GM21423 (cell line): ENCODE results near the gene NET1.

ENCODE experiments used
- ATAC-seq: cut with Tn5 transposase; IDR thresholded peaks from one replicate; pipeline ENCODE4 v1.9.1; 2021; ENCODE audit warnings: mild to moderate bottlenecking, moderate library complexity; ENCODE audit not compliant: unreplicated experiment

The NET1 gene

GRCh38 chr10:5479481-5480161 lies 67.3 kb downstream of the NET1 start:
- no peak for ATAC-seq

GRCh38 chr10:5480162-5480941 lies 68.0 kb downstream of the NET1 start:
- no peak for ATAC-seq

GRCh38 chr10:5481121-5481520 lies 68.8 kb downstream of the NET1 start:
- ATAC-seq = no peak

- no peak for ATAC-seq
Observed at GRCh38 chr10:5482016-5482415, 69.7 kb downstream of the NET1 start.

- no peak for ATAC-seq
Observed at GRCh38 chr10:5484205-5484604, 71.8 kb downstream of the NET1 start.

GRCh38 chr10:5485290-5485689 lies 72.9 kb downstream of the NET1 start:
- no peak for ATAC-seq

GRCh38 chr10:5485948-5486852 lies 73.8 kb downstream of the NET1 start:
- no peak for ATAC-seq

GRCh38 chr10:5486853-5487235 lies 74.5 kb downstream of the NET1 start:
- no peak for ATAC-seq

- ATAC-seq = no peak
Observed at GRCh38 chr10:5488272-5489161, 76.2 kb downstream of the NET1 start.

GRCh38 chr10:5490032-5490431 lies 77.7 kb downstream of the NET1 start:
- ATAC-seq = no peak

- no peak for ATAC-seq
Observed at GRCh38 chr10:5490698-5491464, 78.5 kb downstream of the NET1 start.

- ATAC-seq = no peak
Observed at GRCh38 chr10:5491477-5491876, 79.1 kb downstream of the NET1 start.

GRCh38 chr10:5492322-5492855 lies 80.0 kb downstream of the NET1 start:
- ATAC-seq = no peak

GRCh38 chr10:5492929-5493576 lies 80.7 kb downstream of the NET1 start:
- ATAC-seq = no peak

GRCh38 chr10:5493691-5494090 lies 81.3 kb downstream of the NET1 start:
- ATAC-seq = no peak

- ATAC-seq = no peak
Observed at GRCh38 chr10:5494611-5495010, 82.3 kb downstream of the NET1 start.

GRCh38 chr10:5496261-5497250 lies 84.2 kb downstream of the NET1 start:
- ATAC-seq = no peak

GRCh38 chr10:5497289-5497688 lies 84.9 kb downstream of the NET1 start:
- ATAC-seq = no peak
